Measurements from ENCODE around the gene MLKL.

MLKL gene

DNA sequence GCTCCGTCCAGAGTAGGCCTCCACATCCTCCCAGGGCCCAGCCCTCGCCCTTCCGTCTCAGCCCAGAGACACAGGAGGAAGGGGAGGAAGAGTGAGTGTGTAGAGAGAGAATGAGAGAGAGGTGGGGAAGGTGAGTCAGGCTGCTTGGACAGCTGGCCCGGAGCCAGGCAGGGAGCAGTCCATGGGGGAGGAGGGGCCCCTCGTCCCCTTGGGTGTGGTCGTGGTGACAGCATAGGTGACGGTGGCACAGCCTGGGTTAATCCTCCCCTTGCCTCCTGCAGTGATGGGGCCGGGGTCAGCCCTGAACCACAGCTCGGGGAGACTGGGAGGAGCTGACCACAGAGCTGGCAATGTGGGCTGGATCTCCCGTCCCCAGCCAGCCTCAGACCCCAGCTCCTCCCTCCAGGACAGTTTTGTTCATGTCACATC, 37.5 kb upstream of the MLKL start:
- DNase-seq (ENCODE audit: low spot score) = no peak
- TF ChIP-seq, protein P1, sequence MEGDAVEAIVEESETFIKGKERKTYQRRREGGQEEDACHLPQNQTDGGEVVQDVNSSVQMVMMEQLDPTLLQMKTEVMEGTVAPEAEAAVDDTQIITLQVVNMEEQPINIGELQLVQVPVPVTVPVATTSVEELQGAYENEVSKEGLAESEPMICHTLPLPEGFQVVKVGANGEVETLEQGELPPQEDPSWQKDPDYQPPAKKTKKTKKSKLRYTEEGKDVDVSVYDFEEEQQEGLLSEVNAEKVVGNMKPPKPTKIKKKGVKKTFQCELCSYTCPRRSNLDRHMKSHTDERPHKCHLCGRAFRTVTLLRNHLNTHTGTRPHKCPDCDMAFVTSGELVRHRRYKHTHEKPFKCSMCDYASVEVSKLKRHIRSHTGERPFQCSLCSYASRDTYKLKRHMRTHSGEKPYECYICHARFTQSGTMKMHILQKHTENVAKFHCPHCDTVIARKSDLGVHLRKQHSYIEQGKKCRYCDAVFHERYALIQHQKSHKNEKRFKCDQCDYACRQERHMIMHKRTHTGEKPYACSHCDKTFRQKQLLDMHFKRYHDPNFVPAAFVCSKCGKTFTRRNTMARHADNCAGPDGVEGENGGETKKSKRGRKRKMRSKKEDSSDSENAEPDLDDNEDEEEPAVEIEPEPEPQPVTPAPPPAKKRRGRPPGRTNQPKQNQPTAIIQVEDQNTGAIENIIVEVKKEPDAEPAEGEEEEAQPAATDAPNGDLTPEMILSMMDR (IDR thresholded peaks at IDR 0.05; ENCODE audit: extremely low read depth, missing control alignments) = no peak

DNA sequence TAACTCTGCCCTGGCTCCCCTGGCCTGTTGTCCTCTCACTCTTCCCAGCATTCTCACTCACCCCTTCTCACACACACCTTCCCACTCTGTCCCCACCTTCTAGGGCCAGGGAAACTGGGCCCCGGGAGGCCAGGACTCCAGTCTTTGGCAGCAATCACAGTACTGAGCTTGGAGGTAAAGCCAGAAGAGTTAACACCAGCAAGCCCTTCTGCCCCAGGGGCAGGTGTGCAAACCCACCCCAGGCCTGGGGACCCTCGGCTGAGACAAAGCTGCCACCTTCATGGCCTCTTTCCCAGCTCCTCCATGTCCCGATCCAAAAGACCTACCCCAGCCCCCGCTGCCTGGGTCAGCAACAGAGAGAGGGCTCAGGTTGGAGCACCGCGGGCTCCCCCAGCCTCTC, 36.9 kb upstream of the MLKL start:
- DNase-seq (ENCODE audit: low spot score) = no peak
- TF ChIP-seq, protein P1 (IDR thresholded peaks at IDR 0.05; ENCODE audit: extremely low read depth, missing control alignments) = no peak

DNA sequence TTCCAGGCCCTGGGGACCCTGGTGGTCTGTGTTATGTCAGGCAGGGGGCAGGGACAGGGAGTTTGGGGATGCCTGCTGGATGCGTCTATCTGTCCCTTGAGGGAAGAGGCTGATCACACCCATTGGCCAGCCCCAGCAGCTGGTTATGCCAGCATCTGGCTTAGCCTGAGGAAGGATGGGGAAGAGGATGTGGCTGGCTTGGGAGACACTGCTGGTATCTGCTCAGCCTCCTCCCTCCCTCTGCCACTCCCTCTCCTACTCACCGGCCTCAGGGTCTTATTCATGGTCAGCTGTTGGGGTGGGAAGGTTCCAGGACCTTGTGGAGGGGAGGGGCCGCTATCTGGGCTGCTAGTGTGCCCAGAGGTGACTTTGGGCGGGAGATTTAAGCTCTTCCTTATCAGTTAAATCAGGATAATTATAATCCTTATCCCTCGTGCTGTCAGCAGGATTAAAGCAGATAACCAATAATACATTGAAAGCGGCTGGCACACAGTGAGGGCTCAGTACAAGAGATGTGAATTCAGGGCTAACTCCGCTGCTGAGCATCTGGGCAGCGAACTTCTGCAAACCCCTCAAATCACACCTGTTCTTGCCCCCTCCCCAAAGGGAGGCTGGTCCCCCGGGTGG, 36.0 kb upstream of the MLKL start:
- TF ChIP-seq, protein P1 (IDR thresholded peaks at IDR 0.05; ENCODE audit: extremely low read depth, missing control alignments) = no peak
- no peak for DNase-seq (ENCODE audit: low spot score)

DNA sequence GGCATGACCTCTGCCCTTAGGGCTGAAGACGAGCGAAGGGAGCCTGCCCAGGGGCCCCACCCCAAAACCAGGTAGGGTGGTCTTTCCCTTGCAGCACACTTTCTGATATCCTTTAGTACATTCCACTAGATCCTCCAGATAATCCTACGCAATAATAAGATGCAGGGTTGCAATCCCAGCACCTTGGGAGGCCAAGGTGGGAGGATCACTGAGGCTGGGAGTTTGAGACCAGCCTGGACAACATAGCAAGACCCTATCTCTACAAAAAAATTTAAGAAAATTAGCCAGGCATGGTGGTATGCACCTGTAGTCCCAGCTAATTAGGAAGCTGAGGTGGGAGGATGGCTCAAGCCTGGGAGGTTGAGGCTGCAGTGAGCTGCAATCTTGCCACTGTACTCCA, 34.9 kb upstream of the MLKL start:
- DNase-seq (ENCODE audit: low spot score) = no peak
- TF ChIP-seq, protein P1 (IDR thresholded peaks at IDR 0.05; ENCODE audit: extremely low read depth, missing control alignments) = no peak

DNA sequence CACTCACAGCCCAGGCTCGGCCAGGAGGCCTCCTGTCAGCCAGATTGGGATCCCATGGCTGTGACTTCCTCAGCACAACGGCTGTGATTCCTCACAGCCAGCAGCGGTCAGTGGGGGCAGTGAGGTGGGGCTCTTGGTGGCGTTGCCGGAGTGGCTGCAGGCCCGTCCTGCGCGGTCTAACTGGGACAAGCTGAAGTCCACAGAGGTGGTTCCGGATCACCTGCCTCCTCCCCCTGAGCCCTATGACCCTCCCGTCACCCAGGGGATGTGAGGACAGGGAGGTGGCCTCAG, 34.4 kb upstream of the MLKL start:
- DNase-seq (ENCODE audit: low spot score) = no peak
- TF ChIP-seq, protein P1 (IDR thresholded peaks at IDR 0.05; ENCODE audit: extremely low read depth, missing control alignments) = no peak

DNA sequence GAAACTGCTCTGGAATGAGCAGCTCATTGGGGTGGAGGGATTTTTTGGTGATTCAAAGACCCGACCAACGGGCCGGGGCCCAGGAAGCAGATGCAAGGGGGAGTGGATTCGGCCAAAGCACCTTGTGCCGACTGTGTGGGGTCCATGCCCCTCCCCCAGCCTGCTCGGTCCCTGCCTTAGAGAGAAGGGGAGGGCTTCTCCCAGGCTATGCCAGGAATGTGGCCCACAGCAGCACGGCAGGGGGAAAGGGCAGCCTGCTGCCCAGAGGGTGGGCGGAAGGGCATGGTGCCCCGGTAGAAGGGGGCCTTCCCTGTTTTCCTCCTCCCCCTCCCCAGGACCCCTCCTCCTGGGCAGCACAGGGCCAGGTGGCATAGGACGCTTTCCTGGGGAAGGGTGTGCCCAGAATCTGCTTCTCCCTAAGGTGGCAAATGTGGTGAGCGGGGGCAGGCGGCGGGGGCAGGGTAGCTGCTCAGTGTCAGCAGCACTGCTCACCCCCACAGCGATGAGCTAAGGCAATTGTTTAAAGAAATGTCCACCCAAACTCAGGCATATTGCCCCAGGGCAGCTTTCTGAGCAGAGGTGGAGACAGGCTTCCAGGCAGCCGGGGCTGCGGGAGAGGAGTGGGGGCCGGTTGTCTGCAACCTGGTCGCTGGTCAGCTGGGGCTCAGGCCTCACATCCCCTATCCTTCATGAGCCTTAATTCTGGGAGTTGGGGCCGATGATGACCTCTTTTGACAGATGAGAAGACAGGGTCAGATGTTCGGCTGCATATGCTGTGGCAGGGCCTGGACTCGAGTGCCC, 33.9 kb upstream of the MLKL start:
- DNase-seq (ENCODE audit: low spot score) = no peak
- TF ChIP-seq, protein P1 (IDR thresholded peaks at IDR 0.05; ENCODE audit: extremely low read depth, missing control alignments) = no peak

DNA sequence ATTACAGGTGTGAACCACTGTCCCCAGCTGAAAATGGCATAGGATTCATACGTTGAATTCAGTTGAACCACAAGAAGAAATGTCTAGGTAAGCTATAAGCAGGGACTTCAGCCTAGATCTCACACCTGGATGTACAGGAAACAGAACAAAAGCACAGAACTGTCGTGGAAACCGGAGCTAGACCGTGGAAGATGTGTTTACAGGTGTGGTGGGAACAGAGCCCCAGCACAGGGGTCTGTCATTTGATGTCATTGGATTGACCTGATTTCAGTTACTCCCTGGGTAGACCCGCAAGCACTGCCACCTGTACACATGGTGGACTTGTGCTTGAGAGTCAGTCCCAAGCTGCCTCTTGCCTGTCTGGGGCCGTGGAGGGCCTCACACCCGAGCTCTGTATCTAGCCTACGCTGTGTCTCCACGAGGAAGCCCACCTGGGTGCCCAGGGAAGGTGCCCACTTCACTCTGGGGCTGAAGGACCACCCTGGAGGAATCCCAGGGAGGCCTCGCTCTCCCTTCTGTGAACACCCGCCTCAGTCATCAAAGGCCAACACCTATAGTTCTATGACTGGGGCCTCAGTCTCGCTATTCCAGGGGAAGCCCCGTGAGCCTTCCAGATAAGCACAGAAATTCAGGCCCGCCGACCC, 32.2 kb upstream of the MLKL start:
- DNase-seq (ENCODE audit: low spot score) = no peak

More for the DNA sequence above, 32.2 kb upstream of the MLKL start:
- TF ChIP-seq, protein P1 (IDR thresholded peaks at IDR 0.05; ENCODE audit: extremely low read depth, missing control alignments) = no peak

Data from GM20000 (cell line).